Mammary epithelial cell (primary cell): Measurements from ENCODE around the gene ZNF333.

ENCODE experiments used
- EZH2 ChIP-seq: IDR thresholded peaks from 2 replicates; pipeline ENCODE4 v1.6.1; 2012; ENCODE audit warnings: low read length, inconsistent platforms, borderline replicate concordance
- TF ChIP-seq, protein P1 (sequence below), 2 donors: IDR thresholded peaks in 1 of 2; conservative IDR thresholded peaks in 1 of 2; 2 replicates each; pipeline ENCODE4 v1.5.1; 2011 to 2012; ENCODE audit warnings: inconsistent platforms in 2 of 2, low read length in 2 of 2, mild to moderate bottlenecking in 2 of 2, control low read depth in 1 of 2, low read depth in 1 of 2; ENCODE audit not compliant: insufficient read depth in 1 of 2; ENCODE audit errors: extremely low read depth in 1 of 2

DNA sequence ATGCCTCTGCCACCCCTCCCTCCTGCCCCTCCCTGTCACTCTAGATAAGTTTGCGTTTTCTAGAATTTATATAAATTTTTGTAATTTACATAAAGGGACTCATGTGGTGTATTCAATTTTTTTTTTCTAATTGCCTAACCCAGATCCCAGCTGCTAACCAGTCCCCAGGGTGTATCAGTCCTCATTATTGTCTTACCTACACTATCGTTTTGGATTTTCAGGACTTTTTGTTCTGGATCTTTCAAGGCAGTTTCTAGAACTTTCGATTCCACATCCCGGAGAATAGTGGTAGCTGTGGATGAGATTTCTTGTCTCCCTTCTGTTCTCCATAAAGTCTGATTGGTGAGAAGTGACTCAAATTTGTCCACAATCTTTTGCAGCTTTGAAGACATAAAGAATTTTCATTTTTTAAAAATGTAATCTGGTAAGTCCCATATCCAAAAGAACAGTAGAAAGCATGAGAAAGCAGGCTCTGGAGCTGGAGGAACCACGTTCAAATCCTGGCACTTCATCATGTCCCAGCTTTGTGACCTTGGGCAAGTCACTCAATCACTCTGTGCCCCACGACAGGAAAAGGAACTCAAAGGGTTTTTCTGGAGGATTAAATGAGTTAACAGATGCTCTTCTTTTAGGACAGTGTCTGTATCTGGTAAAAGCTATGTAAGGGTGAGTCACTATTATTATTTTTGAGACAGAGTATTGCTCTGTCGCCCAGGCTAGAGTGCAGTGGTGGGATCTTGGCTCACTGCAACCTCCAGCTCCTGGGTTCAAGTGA lies 34.9 kb upstream of the ZNF333 start:
- TF ChIP-seq, protein P1, sequence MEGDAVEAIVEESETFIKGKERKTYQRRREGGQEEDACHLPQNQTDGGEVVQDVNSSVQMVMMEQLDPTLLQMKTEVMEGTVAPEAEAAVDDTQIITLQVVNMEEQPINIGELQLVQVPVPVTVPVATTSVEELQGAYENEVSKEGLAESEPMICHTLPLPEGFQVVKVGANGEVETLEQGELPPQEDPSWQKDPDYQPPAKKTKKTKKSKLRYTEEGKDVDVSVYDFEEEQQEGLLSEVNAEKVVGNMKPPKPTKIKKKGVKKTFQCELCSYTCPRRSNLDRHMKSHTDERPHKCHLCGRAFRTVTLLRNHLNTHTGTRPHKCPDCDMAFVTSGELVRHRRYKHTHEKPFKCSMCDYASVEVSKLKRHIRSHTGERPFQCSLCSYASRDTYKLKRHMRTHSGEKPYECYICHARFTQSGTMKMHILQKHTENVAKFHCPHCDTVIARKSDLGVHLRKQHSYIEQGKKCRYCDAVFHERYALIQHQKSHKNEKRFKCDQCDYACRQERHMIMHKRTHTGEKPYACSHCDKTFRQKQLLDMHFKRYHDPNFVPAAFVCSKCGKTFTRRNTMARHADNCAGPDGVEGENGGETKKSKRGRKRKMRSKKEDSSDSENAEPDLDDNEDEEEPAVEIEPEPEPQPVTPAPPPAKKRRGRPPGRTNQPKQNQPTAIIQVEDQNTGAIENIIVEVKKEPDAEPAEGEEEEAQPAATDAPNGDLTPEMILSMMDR (conservative IDR thresholded peaks at IDR 0.05 in 1 of 2, IDR thresholded peaks at IDR 0.05 in 1 of 2; ENCODE audit: extremely low read depth in 1 of 2, insufficient read depth in 1 of 2, low read depth in 1 of 2, low read length in 2 of 2), result no peak
- TF ChIP-seq EZH2, result no peak
